Measurements from ENCODE around the gene PLS3. TPM values are rescaled to one million over a fixed set of nuclear protein-coding genes. Genes with fewer than 3 reads are reported as not detected.

The PLS3 gene
- total RNA-seq, 1 donor, result 0.10 TPM

GRCh38 chrX:115559672-115560071 is 1.3 kb upstream of the PLS3 start:
- H3K9me3 ChIP-seq (ENCODE audit: low read depth, low read length), result no peaks in the 10 kb centered on the region
- H3K4me3 ChIP-seq (ENCODE audit: low read length), result no peak overlapping the region
- peaks cover 17% of the 10 kb centered on the region for H3K27me3 ChIP-seq (ENCODE audit: insufficient read depth, low read length)
- peaks cover 6% of the 10 kb centered on the region for H3K4me1 ChIP-seq (ENCODE audit: insufficient read depth, low read length)

GRCh38 chrX:115560211-115560977 is 580 bp upstream of the PLS3 start:
- peaks cover 6% of the 10 kb centered on the region for H3K4me1 ChIP-seq (ENCODE audit: insufficient read depth, low read length)
- H3K9me3 ChIP-seq (ENCODE audit: low read depth, low read length), result no peaks in the 10 kb centered on the region
- peaks cover 17% of the 10 kb centered on the region for H3K27me3 ChIP-seq (ENCODE audit: insufficient read depth, low read length)
- no peak overlapping the region for H3K4me3 ChIP-seq (ENCODE audit: low read length)

GRCh38 chrX:115561605-115562479 is 868 bp downstream of the PLS3 start:
- Histone ChIP-seq H3K27me3 (ENCODE audit: insufficient read depth, low read length) (peaks cover 17% of the 10 kb centered on the region), H3K4me1 (ENCODE audit: insufficient read depth, low read length) (peaks cover 6% of the 10 kb centered on the region), H3K4me3 (ENCODE audit: low read length) (no peak overlapping the region), H3K9me3 (ENCODE audit: low read depth, low read length) (no peaks in the 10 kb centered on the region)

GRCh38 chrX:115562480-115562847 is 1.5 kb downstream of the PLS3 start:
- H3K4me1 ChIP-seq (ENCODE audit: insufficient read depth, low read length), result peaks cover 6% of the 10 kb centered on the region
- no peak overlapping the region for H3K4me3 ChIP-seq (ENCODE audit: low read length)
- H3K27me3 ChIP-seq (ENCODE audit: insufficient read depth, low read length), result peaks cover 17% of the 10 kb centered on the region
- H3K9me3 ChIP-seq (ENCODE audit: low read depth, low read length), result no peaks in the 10 kb centered on the region

- H3K27me3 ChIP-seq (ENCODE audit: insufficient read depth, low read length), result peaks cover 17% of the 10 kb centered on the region
- peaks cover 6% of the 10 kb centered on the region for H3K4me1 ChIP-seq (ENCODE audit: insufficient read depth, low read length)
- no peak overlapping the region for H3K4me3 ChIP-seq (ENCODE audit: low read length)
- no peaks in the 10 kb centered on the region for H3K9me3 ChIP-seq (ENCODE audit: low read depth, low read length)
Measured at GRCh38 chrX:115563633-115564162, 2.7 kb downstream of the PLS3 start.

- H3K27me3 ChIP-seq (ENCODE audit: insufficient read depth, low read length), result peaks cover 17% of the 10 kb centered on the region
- no peak overlapping the region for H3K4me3 ChIP-seq (ENCODE audit: low read length)
- H3K9me3 ChIP-seq (ENCODE audit: low read depth, low read length), result no peaks in the 10 kb centered on the region
- H3K4me1 ChIP-seq (ENCODE audit: insufficient read depth, low read length), result peaks cover 6% of the 10 kb centered on the region
Measured at GRCh38 chrX:115564243-115564642, 3.3 kb downstream of the PLS3 start.

- no peaks in the 10 kb centered on the region for H3K9me3 ChIP-seq (ENCODE audit: low read depth, low read length)
- H3K4me3 ChIP-seq (ENCODE audit: low read length), result no peak overlapping the region
Measured at GRCh38 chrX:115565888-115566287, 4.9 kb downstream of the PLS3 start.

GRCh38 chrX:115571712-115572111 is 10.7 kb downstream of the PLS3 start:
- Histone ChIP-seq H3K9me3 (ENCODE audit: low read depth, low read length) (no peaks in the 10 kb centered on the region), H3K4me3 (ENCODE audit: low read length) (no peak overlapping the region), H3K4me1 (ENCODE audit: insufficient read depth, low read length) (no peaks in the 10 kb centered on the region), H3K27me3 (ENCODE audit: insufficient read depth, low read length) (no peaks in the 10 kb centered on the region)

More at GRCh38 chrX:115565888-115566287, 4.9 kb downstream of the PLS3 start:
- peaks cover 6% of the 10 kb centered on the region for H3K4me1 ChIP-seq (ENCODE audit: insufficient read depth, low read length)
- peaks cover 12% of the 10 kb centered on the region for H3K27me3 ChIP-seq (ENCODE audit: insufficient read depth, low read length)

- no peaks in the 10 kb centered on the region for H3K9me3 ChIP-seq (ENCODE audit: low read depth, low read length)
- H3K4me3 ChIP-seq (ENCODE audit: low read length), result no peak overlapping the region
- no peaks in the 10 kb centered on the region for H3K27me3 ChIP-seq (ENCODE audit: insufficient read depth, low read length)
Measured at GRCh38 chrX:115573185-115573584, 12.2 kb downstream of the PLS3 start.

GRCh38 chrX:115576676-115577075 is 15.7 kb downstream of the PLS3 start:
- Histone ChIP-seq H3K4me1 (ENCODE audit: insufficient read depth, low read length) (no peaks in the 10 kb centered on the region), H3K9me3 (ENCODE audit: low read depth, low read length) (no peaks in the 10 kb centered on the region), H3K4me3 (ENCODE audit: low read length) (no peak overlapping the region)

More at GRCh38 chrX:115573185-115573584, 12.2 kb downstream of the PLS3 start:
- no peaks in the 10 kb centered on the region for H3K4me1 ChIP-seq (ENCODE audit: insufficient read depth, low read length)

GRCh38 chrX:115579327-115579726 is 18.4 kb downstream of the PLS3 start:
- Histone ChIP-seq H3K4me3 (ENCODE audit: low read length) (no peak overlapping the region), H3K27me3 (ENCODE audit: insufficient read depth, low read length) (no peaks in the 10 kb centered on the region), H3K4me1 (ENCODE audit: insufficient read depth, low read length) (no peaks in the 10 kb centered on the region), H3K9me3 (ENCODE audit: low read depth, low read length) (no peaks in the 10 kb centered on the region)

More at GRCh38 chrX:115576676-115577075, 15.7 kb downstream of the PLS3 start:
- H3K27me3 ChIP-seq (ENCODE audit: insufficient read depth, low read length), result no peaks in the 10 kb centered on the region

- Histone ChIP-seq H3K27me3 (ENCODE audit: insufficient read depth, low read length) (no peaks in the 10 kb centered on the region), H3K9me3 (ENCODE audit: low read depth, low read length) (no peaks in the 10 kb centered on the region), H3K4me1 (ENCODE audit: insufficient read depth, low read length) (no peaks in the 10 kb centered on the region), H3K4me3 (ENCODE audit: low read length) (no peak overlapping the region)
Measured at GRCh38 chrX:115579786-115580294, 18.9 kb downstream of the PLS3 start.

GRCh38 chrX:115581759-115582615 is 21.0 kb downstream of the PLS3 start:
- Histone ChIP-seq H3K9me3 (ENCODE audit: low read depth, low read length) (no peaks in the 10 kb centered on the region), H3K4me1 (ENCODE audit: insufficient read depth, low read length) (no peaks in the 10 kb centered on the region), H3K4me3 (ENCODE audit: low read length) (no peak overlapping the region), H3K27me3 (ENCODE audit: insufficient read depth, low read length) (no peaks in the 10 kb centered on the region)
